A549 (cell line): Measurements from ENCODE around the gene TRIOBP. TPM values are rescaled to one million over a fixed set of nuclear protein-coding genes. Genes with fewer than 3 reads are reported as not detected.

Experiments used
- ATAC-seq, 2 experiments: fragments of 200-7000 bp in 1 of 2; fragments of >200 bp in 1 of 2; cut with Nextera tagmentation in 1 of 2; cut with Tn5 transposase in 1 of 2; 3 replicates each; pipeline versions ENCODE4 v1.8.0 to v1.9.1; 2018 to 2020; ENCODE audit warnings: mild to moderate bottlenecking in 1 of 2, moderate library complexity in 1 of 2
- CTCF ChIA-PET: fragments of 300-600 bp; sonication (Branson Sonifier 250); formaldehyde crosslinking; extraction: SDS; loops from one replicate; lab custom pipeline; 2021; ENCODE audit warnings: antibody characterized with exemption, inconsistent platforms; lab: Yijun Ruan, JAX
- POLR2A ChIA-PET: fragments of 350-600 bp; formaldehyde crosslinking; extraction: SDS; loops from one replicate; lab custom pipeline; 2021; ENCODE audit warnings: antibody characterized with exemption, inconsistent platforms; lab: Yijun Ruan, JAX
- DNase-seq, 2 experiments: peaks; one replicate each; pipeline versions ENCODE4 v3.0.0 to v3.0.0-alpha.2; 2011 to 2016; ENCODE audit warnings: low read depth in 1 of 2, low spot score in 1 of 2
- FAIRE-seq: peaks from 2 replicates; lab custom pipeline; 2011; peaks lifted over from hg19 to GRCh38; lab: Jason Lieb, UNC
- H3K27ac ChIP-seq, 2 experiments: fragments of >200 bp; sonication (Bioruptor Twin); formaldehyde crosslinking; 3 replicates each; pipeline ENCODE4 v1.5.1; 2016 to 2017
- H3K4me1 ChIP-seq: fragments of >200 bp; sonication (Bioruptor Twin); formaldehyde crosslinking; 3 replicates; pipeline ENCODE4 v1.6.1; 2016
- H3K4me2 ChIP-seq: fragments of >200 bp; sonication (Bioruptor Twin); formaldehyde crosslinking; 3 replicates; pipeline ENCODE4 v1.6.1; 2016
- H3K4me3 ChIP-seq: fragments of >200 bp; sonication (Bioruptor Twin); formaldehyde crosslinking; 3 replicates; pipeline ENCODE4 v1.5.1; 2016
- H3K9me3 ChIP-seq: fragments of >200 bp; sonication (Bioruptor Twin); formaldehyde crosslinking; 3 replicates; pipeline ENCODE4 v1.6.1; 2016
- BHLHE40 ChIP-seq: IDR thresholded peaks from 2 replicates; pipeline ENCODE4 v1.6.1; 2012; ENCODE audit warnings: low read depth, low read length, inconsistent platforms
- FOSB ChIP-seq: fragments of 250-450 bp; sonication (Bioruptor Pico); IDR thresholded peaks from 2 replicates; pipeline ENCODE4 v1.5.0; 2020; ENCODE audit warnings: mild to moderate bottlenecking, moderate library complexity
- FOSL2 ChIP-seq, 2 experiments: fragments of 450-650 bp in 1 of 2; fragments of >200 bp in 1 of 2; sonication (Bioruptor Twin) in 1 of 2; formaldehyde crosslinking; IDR thresholded peaks; 2 replicates each; pipeline versions ENCODE4 v1.5.0 to v1.6.1; 2016 to 2020; ENCODE audit warnings: mild to moderate bottlenecking in 1 of 2, moderate library complexity in 1 of 2
- HDAC2 ChIP-seq: fragments of 200-600 bp; sonication (generic); IDR thresholded peaks from 2 replicates; pipeline ENCODE4 v1.6.1; 2016
- HOXA7 ChIP-seq: fragments of 250-450 bp; sonication (Bioruptor Pico); IDR thresholded peaks from 2 replicates; pipeline ENCODE4 v1.5.0; 2020; ENCODE audit warnings: mild to moderate bottlenecking, moderate library complexity
- HOXB5 ChIP-seq: fragments of 250-450 bp; sonication (Bioruptor Pico); IDR thresholded peaks from 2 replicates; pipeline ENCODE4 v1.5.0; 2020; ENCODE audit warnings: mild to moderate bottlenecking, moderate library complexity
- KDM5A ChIP-seq: fragments of 200-600 bp; sonication (generic); IDR thresholded peaks from 2 replicates; pipeline ENCODE4 v1.6.1; 2016; ENCODE audit warnings: antibody characterized with exemption, mild to moderate bottlenecking
- MAFK ChIP-seq: fragments of 450-650 bp; IDR thresholded peaks from 2 replicates; pipeline ENCODE4 v1.6.1; 2014; ENCODE audit not compliant: partially characterized antibody
- MAZ ChIP-seq: fragments of 150-350 bp; IDR thresholded peaks from 2 replicates; pipeline ENCODE4 v1.6.1; 2014; ENCODE audit warnings: antibody characterized with exemption, low read depth, low read length, borderline replicate concordance
- NPAS2 ChIP-seq: fragments of 250-450 bp; sonication (Bioruptor Pico); IDR thresholded peaks from 2 replicates; pipeline ENCODE4 v1.8.0; 2022; ENCODE audit warnings: mild to moderate bottlenecking, moderate library complexity, borderline replicate concordance
- RARB ChIP-seq: fragments of 250-450 bp; sonication (Bioruptor Pico); IDR thresholded peaks from 2 replicates; pipeline ENCODE4 v1.8.0; 2021; ENCODE audit warnings: mild to moderate bottlenecking, moderate library complexity
- RFX5 ChIP-seq: fragments of 450-650 bp; IDR thresholded peaks from 2 replicates; pipeline ENCODE4 v1.7.1; 2014; ENCODE audit warnings: antibody characterized with exemption, mild to moderate bottlenecking, moderate library complexity
- RNF2 ChIP-seq: fragments of 200-600 bp; sonication (generic); IDR thresholded peaks from 2 replicates; pipeline ENCODE4 v1.6.1; 2016; ENCODE audit warnings: low read depth, mild to moderate bottlenecking, antibody characterized with exemption, moderate library complexity, borderline replicate concordance
- TFCP2L1 ChIP-seq: fragments of 250-450 bp; sonication (Bioruptor Pico); IDR thresholded peaks from 2 replicates; pipeline ENCODE4 v1.5.0; 2021; ENCODE audit warnings: mild to moderate bottlenecking
- TP53 ChIP-seq: fragments of 250-450 bp; sonication (Bioruptor Pico); IDR thresholded peaks from 2 replicates; pipeline ENCODE4 v1.5.0; 2021; ENCODE audit warnings: mild to moderate bottlenecking, moderate library complexity
- ZC3H11A ChIP-seq: fragments of 450-650 bp; IDR thresholded peaks from 2 replicates; pipeline ENCODE4 v1.6.1; 2014; ENCODE audit warnings: antibody characterized with exemption, mild to moderate bottlenecking
- WGBS: methylation state at CpG from one replicate; pipeline ENCODE4 v1.1.6; 2017; ENCODE audit errors: missing lambda C conversion rate; 5-methylcytosine and 5-hydroxymethylcytosine counted together
- polyA plus RNA-seq, 4 experiments: library from polyadenylated mRNA; depleted of rRNA in 3 of 4; stranded (reverse); fragments of >200 nt; fragmentation: RNase III in 1 of 4; extraction: RNeasy Plus Mini Kit Qiagen cat#74134 plus additional on column Dnase treatment in 1 of 4; gene quantifications; 2 replicates in 3 of 4; 3 replicates in 1 of 4; pipeline ENCODE4 v1.2.3, GENCODE V29; 2011 to 2017
- TF ChIP-seq, protein P1 (sequence below): IDR thresholded peaks from 2 replicates; pipeline ENCODE4 v1.6.1; 2012; ENCODE audit warnings: low read depth, borderline replicate concordance
- TF ChIP-seq, protein P2 (sequence below): fragments of 250-450 bp; sonication (Bioruptor Pico); IDR thresholded peaks from 2 replicates; pipeline ENCODE4 v1.5.0; 2021; ENCODE audit warnings: mild to moderate bottlenecking, moderate library complexity, borderline replicate concordance
- TF ChIP-seq, protein P3 (sequence below): fragments of >200 bp; sonication (Bioruptor Twin); formaldehyde crosslinking; IDR thresholded peaks from 3 replicates; pipeline ENCODE4 v1.5.1; 2016
- TF ChIP-seq, protein P4 (sequence below): fragments of 250-450 bp; sonication (Bioruptor Pico); IDR thresholded peaks from 2 replicates; pipeline ENCODE4 v1.5.0; 2020; ENCODE audit warnings: low read depth, mild to moderate bottlenecking, moderate library complexity
- TF ChIP-seq, protein P5 (sequence below): fragments of 200-600 bp; sonication (generic); IDR thresholded peaks from 2 replicates; pipeline ENCODE4 v1.6.1; 2016; ENCODE audit warnings: antibody characterized with exemption, mild to moderate bottlenecking, moderate library complexity

TRIOBP gene
- polyA plus RNA-seq, 2 of the 4 experiments (the other 2 are of a cell fraction): 15.7 to 26.0 TPM

DNA sequence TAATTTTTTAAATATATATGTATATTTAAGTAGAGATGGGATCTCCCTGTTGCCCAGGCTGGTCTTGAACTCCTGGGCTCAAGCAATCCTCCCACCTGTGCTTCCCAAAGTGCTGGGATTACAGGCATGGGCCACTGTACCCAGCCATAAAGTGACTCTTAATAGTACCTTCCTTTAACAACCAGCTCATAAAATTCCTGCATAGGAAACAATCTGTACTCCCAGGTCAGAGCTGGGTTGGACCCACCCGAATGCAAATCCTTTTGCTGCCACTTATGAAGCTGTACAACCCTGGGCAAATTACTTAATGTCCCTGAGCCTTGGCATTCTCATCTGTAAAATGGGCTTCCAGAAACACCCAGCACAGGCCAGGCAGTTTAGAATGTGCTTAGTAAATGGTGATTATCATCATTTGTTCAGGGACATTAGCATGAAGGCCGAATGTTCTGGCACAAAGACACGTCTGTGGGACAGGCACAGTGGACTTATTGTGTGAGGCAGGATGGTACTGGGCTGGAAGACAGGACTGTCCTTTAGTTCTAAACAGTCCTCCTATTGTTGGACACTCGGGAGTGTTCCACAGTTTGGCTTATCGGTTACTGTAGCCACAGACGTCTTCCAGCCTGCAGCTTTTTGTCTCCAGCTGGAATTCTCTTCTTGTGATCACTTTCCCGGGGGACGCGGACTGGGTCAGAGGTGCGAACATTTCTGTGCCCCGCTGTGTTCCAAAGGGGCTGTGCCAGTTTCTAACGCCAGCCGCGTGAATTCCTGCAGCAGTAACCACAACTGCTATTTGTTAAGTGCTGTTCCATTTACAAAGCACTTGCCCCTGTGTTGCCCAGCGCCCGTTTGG lies 32.4 kb upstream of the TRIOBP start:
- WGBS: 89% methylated on average over 14 of the region's 16 CpGs
- TF ChIP-seq RFX5 (no peak), RARB (CRISPR knock-in tag) (no peak)
- H3K4me3 ChIP-seq: no peak overlapping the region
- FAIRE-seq: no peak
- ChIA-PET POLR2A (no interaction called here), CTCF (interaction anchor here (0.6 to 5.3 kb wide), 4 partner anchors 22 to 283 kb away, joined by 3 to 17 read pairs (median 4); no protein-coding TSS in a partner anchor)
- no peak overlapping the region for H3K4me2 ChIP-seq
- H3K27ac ChIP-seq: no peak overlapping the region
- no peaks in the 10 kb centered on the region for H3K9me3 ChIP-seq
- DNase-seq: no peak
- no peak for ATAC-seq
- H3K4me1 ChIP-seq: peaks cover 9% of the 10 kb centered on the region; the same call in 2 of the 3 replicates

DNA sequence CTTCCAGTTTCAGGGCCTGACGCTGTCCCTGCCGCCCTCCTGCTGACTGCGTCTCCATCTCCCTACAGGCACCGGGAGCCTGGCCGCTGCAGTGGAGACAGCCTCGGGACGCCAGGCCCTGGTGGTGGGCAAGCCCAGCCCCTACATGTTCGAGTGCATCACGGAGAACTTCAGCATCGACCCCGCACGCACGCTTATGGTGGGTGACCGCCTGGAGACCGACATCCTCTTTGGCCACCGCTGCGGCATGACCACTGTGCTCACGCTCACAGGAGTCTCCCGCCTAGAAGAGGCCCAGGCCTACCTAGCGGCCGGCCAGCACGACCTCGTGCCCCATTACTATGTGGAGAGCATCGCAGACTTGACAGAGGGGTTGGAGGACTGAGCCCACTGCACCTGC lies 31.4 kb upstream of the TRIOBP start:
- ATAC-seq (no peak), DNase-seq (no peak)
- ChIA-PET CTCF (interaction anchor here (0.6 to 5.3 kb wide), 3 partner anchors 16 to 31 kb away, joined by 3 to 17 read pairs (median 3); no protein-coding TSS in a partner anchor), POLR2A (no interaction called here)
- WGBS: 95% methylated on average over 12 of the region's 24 CpGs
- Histone ChIP-seq H3K4me2 (no peak overlapping the region), H3K27ac (no peak overlapping the region), H3K9me3 (no peaks in the 10 kb centered on the region), H3K4me3 (no peak overlapping the region), H3K4me1 (no peaks in the 10 kb centered on the region; the same call in 2 of the 3 replicates)
- TF ChIP-seq, protein P1, sequence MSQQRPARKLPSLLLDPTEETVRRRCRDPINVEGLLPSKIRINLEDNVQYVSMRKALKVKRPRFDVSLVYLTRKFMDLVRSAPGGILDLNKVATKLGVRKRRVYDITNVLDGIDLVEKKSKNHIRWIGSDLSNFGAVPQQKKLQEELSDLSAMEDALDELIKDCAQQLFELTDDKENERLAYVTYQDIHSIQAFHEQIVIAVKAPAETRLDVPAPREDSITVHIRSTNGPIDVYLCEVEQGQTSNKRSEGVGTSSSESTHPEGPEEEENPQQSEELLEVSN: no peak
- TF ChIP-seq, protein P2, sequence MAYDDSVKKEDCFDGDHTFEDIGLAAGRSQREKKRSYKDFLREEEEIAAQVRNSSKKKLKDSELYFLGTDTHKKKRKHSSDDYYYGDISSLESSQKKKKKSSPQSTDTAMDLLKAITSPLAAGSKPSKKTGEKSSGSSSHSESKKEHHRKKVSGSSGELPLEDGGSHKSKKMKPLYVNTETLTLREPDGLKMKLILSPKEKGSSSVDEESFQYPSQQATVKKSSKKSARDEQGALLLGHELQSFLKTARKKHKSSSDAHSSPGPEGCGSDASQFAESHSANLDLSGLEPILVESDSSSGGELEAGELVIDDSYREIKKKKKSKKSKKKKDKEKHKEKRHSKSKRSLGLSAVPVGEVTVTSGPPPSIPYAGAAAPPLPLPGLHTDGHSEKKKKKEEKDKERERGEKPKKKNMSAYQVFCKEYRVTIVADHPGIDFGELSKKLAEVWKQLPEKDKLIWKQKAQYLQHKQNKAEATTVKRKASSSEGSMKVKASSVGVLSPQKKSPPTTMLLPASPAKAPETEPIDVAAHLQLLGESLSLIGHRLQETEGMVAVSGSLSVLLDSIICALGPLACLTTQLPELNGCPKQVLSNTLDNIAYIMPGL (CRISPR knock-in tag): no peak
- TF ChIP-seq FOSB (CRISPR knock-in tag) (no peak), TP53 (CRISPR knock-in tag) (no peak), ZC3H11A (no peak), HOXB5 (CRISPR knock-in tag) (no peak), FOSL2 (IDR thresholded peaks at IDR 0.05) (no peak), FOSL2 (CRISPR knock-in tag; IDR thresholded peaks at IDR 0.05) (no peak)
- TF ChIP-seq, protein P3, sequence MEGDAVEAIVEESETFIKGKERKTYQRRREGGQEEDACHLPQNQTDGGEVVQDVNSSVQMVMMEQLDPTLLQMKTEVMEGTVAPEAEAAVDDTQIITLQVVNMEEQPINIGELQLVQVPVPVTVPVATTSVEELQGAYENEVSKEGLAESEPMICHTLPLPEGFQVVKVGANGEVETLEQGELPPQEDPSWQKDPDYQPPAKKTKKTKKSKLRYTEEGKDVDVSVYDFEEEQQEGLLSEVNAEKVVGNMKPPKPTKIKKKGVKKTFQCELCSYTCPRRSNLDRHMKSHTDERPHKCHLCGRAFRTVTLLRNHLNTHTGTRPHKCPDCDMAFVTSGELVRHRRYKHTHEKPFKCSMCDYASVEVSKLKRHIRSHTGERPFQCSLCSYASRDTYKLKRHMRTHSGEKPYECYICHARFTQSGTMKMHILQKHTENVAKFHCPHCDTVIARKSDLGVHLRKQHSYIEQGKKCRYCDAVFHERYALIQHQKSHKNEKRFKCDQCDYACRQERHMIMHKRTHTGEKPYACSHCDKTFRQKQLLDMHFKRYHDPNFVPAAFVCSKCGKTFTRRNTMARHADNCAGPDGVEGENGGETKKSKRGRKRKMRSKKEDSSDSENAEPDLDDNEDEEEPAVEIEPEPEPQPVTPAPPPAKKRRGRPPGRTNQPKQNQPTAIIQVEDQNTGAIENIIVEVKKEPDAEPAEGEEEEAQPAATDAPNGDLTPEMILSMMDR: no peak
- TF ChIP-seq, all 56 proteins: peak for 0
- no peak for FAIRE-seq

DNA sequence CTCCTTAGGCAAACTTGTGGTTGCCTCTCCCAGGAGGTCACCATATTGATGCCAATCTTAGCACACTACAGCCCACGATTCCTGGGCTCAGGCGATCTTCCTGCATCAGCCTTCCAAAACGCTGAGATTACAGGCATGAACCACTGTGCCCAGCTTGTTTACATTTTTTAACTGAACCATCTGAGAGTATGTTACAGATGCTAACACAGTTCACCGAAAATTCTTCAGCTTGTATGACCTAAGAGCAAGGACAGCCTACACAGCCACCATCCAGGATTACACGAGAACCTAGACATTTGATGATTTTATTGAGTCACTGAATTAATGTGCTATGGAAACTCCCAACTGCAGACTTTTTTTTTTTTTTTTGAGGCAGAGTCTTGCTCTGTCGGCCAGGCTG lies 27.3 kb upstream of the TRIOBP start:
- WGBS: 71% methylated on average over 5 of the region's 6 CpGs
- H3K27ac ChIP-seq: no peak overlapping the region
- no peak for TF ChIP-seq TP53 (CRISPR knock-in tag)
- no peak for TF ChIP-seq MAFK
- TF ChIP-seq, protein P4, sequence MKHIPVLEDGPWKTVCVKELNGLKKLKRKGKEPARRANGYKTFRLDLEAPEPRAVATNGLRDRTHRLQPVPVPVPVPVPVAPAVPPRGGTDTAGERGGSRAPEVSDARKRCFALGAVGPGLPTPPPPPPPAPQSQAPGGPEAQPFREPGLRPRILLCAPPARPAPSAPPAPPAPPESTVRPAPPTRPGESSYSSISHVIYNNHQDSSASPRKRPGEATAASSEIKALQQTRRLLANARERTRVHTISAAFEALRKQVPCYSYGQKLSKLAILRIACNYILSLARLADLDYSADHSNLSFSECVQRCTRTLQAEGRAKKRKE (CRISPR knock-in tag): no peak
- TF ChIP-seq, protein P5, sequence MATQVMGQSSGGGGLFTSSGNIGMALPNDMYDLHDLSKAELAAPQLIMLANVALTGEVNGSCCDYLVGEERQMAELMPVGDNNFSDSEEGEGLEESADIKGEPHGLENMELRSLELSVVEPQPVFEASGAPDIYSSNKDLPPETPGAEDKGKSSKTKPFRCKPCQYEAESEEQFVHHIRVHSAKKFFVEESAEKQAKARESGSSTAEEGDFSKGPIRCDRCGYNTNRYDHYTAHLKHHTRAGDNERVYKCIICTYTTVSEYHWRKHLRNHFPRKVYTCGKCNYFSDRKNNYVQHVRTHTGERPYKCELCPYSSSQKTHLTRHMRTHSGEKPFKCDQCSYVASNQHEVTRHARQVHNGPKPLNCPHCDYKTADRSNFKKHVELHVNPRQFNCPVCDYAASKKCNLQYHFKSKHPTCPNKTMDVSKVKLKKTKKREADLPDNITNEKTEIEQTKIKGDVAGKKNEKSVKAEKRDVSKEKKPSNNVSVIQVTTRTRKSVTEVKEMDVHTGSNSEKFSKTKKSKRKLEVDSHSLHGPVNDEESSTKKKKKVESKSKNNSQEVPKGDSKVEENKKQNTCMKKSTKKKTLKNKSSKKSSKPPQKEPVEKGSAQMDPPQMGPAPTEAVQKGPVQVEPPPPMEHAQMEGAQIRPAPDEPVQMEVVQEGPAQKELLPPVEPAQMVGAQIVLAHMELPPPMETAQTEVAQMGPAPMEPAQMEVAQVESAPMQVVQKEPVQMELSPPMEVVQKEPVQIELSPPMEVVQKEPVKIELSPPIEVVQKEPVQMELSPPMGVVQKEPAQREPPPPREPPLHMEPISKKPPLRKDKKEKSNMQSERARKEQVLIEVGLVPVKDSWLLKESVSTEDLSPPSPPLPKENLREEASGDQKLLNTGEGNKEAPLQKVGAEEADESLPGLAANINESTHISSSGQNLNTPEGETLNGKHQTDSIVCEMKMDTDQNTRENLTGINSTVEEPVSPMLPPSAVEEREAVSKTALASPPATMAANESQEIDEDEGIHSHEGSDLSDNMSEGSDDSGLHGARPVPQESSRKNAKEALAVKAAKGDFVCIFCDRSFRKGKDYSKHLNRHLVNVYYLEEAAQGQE: no peak
- no peak for TF ChIP-seq BHLHE40
- no peak for TF ChIP-seq KDM5A
- TF ChIP-seq HDAC2: no peak
- no peak for TF ChIP-seq NPAS2 (CRISPR knock-in tag)
- no peak for TF ChIP-seq HOXA7 (CRISPR knock-in tag)
- no peak for TF ChIP-seq FOSB (CRISPR knock-in tag)
- no peak for TF ChIP-seq RNF2
- TF ChIP-seq RARB (CRISPR knock-in tag): no peak
- TF ChIP-seq TFCP2L1 (CRISPR knock-in tag): no peak
- TF ChIP-seq, protein P1: no peak
- TF ChIP-seq MAZ: no peak

More for the DNA sequence above, 27.3 kb upstream of the TRIOBP start:
- FAIRE-seq: no peak
- no peak for ATAC-seq
- DNase-seq: no peak
- H3K4me1 ChIP-seq: peaks cover 2% of the 10 kb centered on the region; the same call in 1 of the 3 replicates
- H3K9me3 ChIP-seq: no peaks in the 10 kb centered on the region
- no peak overlapping the region for H3K4me2 ChIP-seq
- ChIA-PET POLR2A (no interaction called here), CTCF (interaction anchor here (0.6 to 15.2 kb wide), 5 partner anchors 9 to 125 kb away, joined by 3 to 152 read pairs (median 4); partner anchors contain the start of gene PDXP)
- H3K4me3 ChIP-seq: no peak overlapping the region
